ENCODE measurements around the gene ACSBG1.

DNA sequence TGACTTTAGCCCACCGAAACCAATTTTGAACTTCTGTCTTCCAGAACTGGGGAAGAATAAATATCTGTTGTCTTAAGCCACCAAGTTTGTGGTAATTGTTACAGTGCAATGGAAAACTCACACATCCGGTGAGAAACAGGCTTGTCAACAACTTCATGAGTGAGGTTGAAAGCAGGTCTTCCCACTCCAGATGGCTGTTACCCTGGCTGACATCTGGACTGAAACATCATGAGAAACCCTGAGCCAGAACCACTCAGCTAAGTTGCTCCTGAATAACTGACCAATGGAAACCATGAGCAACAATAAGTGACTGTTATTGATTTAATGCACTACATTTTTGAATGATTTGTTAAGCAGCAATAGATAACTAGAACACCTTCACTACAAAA lies 10.3 kb downstream of the ACSBG1 start:
- no peak for TF ChIP-seq POLR2AphosphoS5 (IDR thresholded peaks at IDR 0.05; ENCODE audit: low read depth)
- TF ChIP-seq, protein P1, sequence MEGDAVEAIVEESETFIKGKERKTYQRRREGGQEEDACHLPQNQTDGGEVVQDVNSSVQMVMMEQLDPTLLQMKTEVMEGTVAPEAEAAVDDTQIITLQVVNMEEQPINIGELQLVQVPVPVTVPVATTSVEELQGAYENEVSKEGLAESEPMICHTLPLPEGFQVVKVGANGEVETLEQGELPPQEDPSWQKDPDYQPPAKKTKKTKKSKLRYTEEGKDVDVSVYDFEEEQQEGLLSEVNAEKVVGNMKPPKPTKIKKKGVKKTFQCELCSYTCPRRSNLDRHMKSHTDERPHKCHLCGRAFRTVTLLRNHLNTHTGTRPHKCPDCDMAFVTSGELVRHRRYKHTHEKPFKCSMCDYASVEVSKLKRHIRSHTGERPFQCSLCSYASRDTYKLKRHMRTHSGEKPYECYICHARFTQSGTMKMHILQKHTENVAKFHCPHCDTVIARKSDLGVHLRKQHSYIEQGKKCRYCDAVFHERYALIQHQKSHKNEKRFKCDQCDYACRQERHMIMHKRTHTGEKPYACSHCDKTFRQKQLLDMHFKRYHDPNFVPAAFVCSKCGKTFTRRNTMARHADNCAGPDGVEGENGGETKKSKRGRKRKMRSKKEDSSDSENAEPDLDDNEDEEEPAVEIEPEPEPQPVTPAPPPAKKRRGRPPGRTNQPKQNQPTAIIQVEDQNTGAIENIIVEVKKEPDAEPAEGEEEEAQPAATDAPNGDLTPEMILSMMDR (IDR thresholded peaks at IDR 0.05; ENCODE audit: insufficient read depth, low read length), result no peak
- TF ChIP-seq SPI1 (IDR thresholded peaks at IDR 0.05; ENCODE audit: borderline replicate concordance, low read depth), result no peak
- TF ChIP-seq, protein P2, sequence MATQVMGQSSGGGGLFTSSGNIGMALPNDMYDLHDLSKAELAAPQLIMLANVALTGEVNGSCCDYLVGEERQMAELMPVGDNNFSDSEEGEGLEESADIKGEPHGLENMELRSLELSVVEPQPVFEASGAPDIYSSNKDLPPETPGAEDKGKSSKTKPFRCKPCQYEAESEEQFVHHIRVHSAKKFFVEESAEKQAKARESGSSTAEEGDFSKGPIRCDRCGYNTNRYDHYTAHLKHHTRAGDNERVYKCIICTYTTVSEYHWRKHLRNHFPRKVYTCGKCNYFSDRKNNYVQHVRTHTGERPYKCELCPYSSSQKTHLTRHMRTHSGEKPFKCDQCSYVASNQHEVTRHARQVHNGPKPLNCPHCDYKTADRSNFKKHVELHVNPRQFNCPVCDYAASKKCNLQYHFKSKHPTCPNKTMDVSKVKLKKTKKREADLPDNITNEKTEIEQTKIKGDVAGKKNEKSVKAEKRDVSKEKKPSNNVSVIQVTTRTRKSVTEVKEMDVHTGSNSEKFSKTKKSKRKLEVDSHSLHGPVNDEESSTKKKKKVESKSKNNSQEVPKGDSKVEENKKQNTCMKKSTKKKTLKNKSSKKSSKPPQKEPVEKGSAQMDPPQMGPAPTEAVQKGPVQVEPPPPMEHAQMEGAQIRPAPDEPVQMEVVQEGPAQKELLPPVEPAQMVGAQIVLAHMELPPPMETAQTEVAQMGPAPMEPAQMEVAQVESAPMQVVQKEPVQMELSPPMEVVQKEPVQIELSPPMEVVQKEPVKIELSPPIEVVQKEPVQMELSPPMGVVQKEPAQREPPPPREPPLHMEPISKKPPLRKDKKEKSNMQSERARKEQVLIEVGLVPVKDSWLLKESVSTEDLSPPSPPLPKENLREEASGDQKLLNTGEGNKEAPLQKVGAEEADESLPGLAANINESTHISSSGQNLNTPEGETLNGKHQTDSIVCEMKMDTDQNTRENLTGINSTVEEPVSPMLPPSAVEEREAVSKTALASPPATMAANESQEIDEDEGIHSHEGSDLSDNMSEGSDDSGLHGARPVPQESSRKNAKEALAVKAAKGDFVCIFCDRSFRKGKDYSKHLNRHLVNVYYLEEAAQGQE (IDR thresholded peaks at IDR 0.05; ENCODE audit: insufficient replicate concordance, low read depth), result no peak

All from HL-60 (cell line).